Gastroesophageal sphincter (tissue), 3 donors: ENCODE measurements around the gene SMIM28.
"Not testable (repeated sequence)": the region's sequence is repeated elsewhere in the genome, so short reads cannot be mapped to it uniquely, and the experiment has no call there.

Source experiments
- CTCF ChIP-seq, 4 experiments: fragments of 200-600 bp in 2 of 4; fragments of 450-650 bp in 2 of 4; sonication (generic) in 1 of 4; IDR thresholded peaks; one replicate each; pipeline ENCODE4 v1.5.1; 2017 to 2019; ENCODE audit warnings: antibody characterized with exemption in 4 of 4, mild to moderate bottlenecking in 2 of 4, moderate library complexity in 2 of 4
- POLR2A ChIP-seq, 2 donors: fragments of 450-650 bp; IDR thresholded peaks; one replicate each; pipeline ENCODE4 v1.6.1; 2017; ENCODE audit warnings: antibody characterized with exemption in 2 of 2, mild to moderate bottlenecking in 2 of 2, moderate library complexity in 1 of 2
- POLR2AphosphoS5 ChIP-seq: sonication (generic); formaldehyde crosslinking; IDR thresholded peaks from one replicate; pipeline ENCODE4 v1.6.1; 2017; ENCODE audit warnings: antibody characterized with exemption

GRCh38 chr6:138425256-138425655 is 47.6 kb downstream of the SMIM28 start:
- not testable (repeated sequence) for TF ChIP-seq CTCF (IDR thresholded peaks at IDR 0.05); POLR2AphosphoS5; POLR2A (IDR thresholded peaks at IDR 0.05)
